GM23338 (cell line): ENCODE data around the gene FSIP1. TPM values are rescaled to one million over a fixed set of nuclear protein-coding genes. Genes with fewer than 3 reads are reported as not detected.

Experiments
- ATAC-seq: fragments of 200-7000 bp; cut with Tn5 transposase; 3 replicates; pipeline ENCODE4 v1.9.1; 2020
- DNase-seq: peaks from one replicate; pipeline ENCODE4 v3.0.0-alpha.2; 2015; ENCODE audit warnings: low spot score
- H2AFZ ChIP-seq: fragments of 200-600 bp; sonication (generic); 2 replicates; pipeline ENCODE4 v1.8.0; 2016; ENCODE audit warnings: antibody characterized with exemption, mild to moderate bottlenecking, moderate library complexity
- H3F3A ChIP-seq: fragments of 200-600 bp; sonication (generic); replicated peaks from 2 replicates; pipeline ENCODE4 v1.8.0; 2017; ENCODE audit warnings: antibody characterized with exemption, mixed run types, low read depth
- H3K27ac ChIP-seq: fragments of 200-600 bp; sonication (generic); 2 replicates; pipeline ENCODE4 v1.6.1; 2016; ENCODE audit warnings: low read depth
- H3K27me3 ChIP-seq: fragments of 200-600 bp; sonication (generic); 2 replicates; pipeline ENCODE4 v1.8.0; 2016; ENCODE audit warnings: mild to moderate bottlenecking, mixed run types, moderate library complexity; ENCODE audit not compliant: insufficient read depth
- H3K36me3 ChIP-seq: fragments of 200-600 bp; sonication (generic); 2 replicates; pipeline ENCODE4 v1.8.0; 2016; ENCODE audit warnings: mild to moderate bottlenecking; ENCODE audit not compliant: insufficient read depth
- H3K4me1 ChIP-seq: fragments of 200-600 bp; sonication (generic); 2 replicates; pipeline ENCODE4 v1.8.0; 2016; ENCODE audit warnings: mild to moderate bottlenecking, moderate library complexity; ENCODE audit not compliant: insufficient read depth
- H3K4me2 ChIP-seq: fragments of 200-600 bp; sonication (generic); 2 replicates; pipeline ENCODE4 v1.7.1; 2017; ENCODE audit warnings: mixed run types
- H3K4me3 ChIP-seq: fragments of 200-600 bp; sonication (generic); 2 replicates; pipeline ENCODE4 v1.6.1; 2016; ENCODE audit warnings: mixed run types
- H3K79me2 ChIP-seq: fragments of 200-600 bp; sonication (generic); replicated peaks from 2 replicates; pipeline ENCODE4 v1.8.0; 2017; ENCODE audit warnings: mild to moderate bottlenecking; ENCODE audit not compliant: insufficient read depth
- H3K9me2 ChIP-seq: fragments of 200-600 bp; sonication (generic); 2 replicates; pipeline ENCODE4 v1.8.0; 2017; ENCODE audit not compliant: insufficient read depth
- H4K20me1 ChIP-seq: fragments of 200-600 bp; sonication (generic); replicated peaks from 2 replicates; pipeline ENCODE4 v1.8.0; 2017; ENCODE audit warnings: mild to moderate bottlenecking; ENCODE audit not compliant: insufficient read depth
- H3K27ac Mint-ChIP-seq: 2 replicates; pipeline ENCODE4 v1.8.0; 2020; ENCODE audit warnings: inconsistent platforms, mild to moderate bottlenecking, moderate library complexity, mixed read lengths
- H3K27me3 Mint-ChIP-seq: 3 replicates; pipeline ENCODE4 v1.8.0; 2022; ENCODE audit warnings: low read depth, mild to moderate bottlenecking, moderate library complexity, mixed read lengths, inconsistent platforms; ENCODE audit not compliant: insufficient read depth, poor library complexity
- H3K36me3 Mint-ChIP-seq: 3 replicates; pipeline ENCODE4 v1.8.0; 2021; ENCODE audit warnings: low read depth, mild to moderate bottlenecking, inconsistent platforms, moderate library complexity, mixed read lengths
- H3K4me1 Mint-ChIP-seq: 3 replicates; pipeline ENCODE4 v1.8.0; 2020; ENCODE audit warnings: mild to moderate bottlenecking, inconsistent platforms, mixed read lengths
- H3K4me3 Mint-ChIP-seq: 3 replicates; pipeline ENCODE4 v1.8.0; 2021; ENCODE audit warnings: moderate library complexity, mild to moderate bottlenecking, inconsistent platforms, mixed read lengths
- H3K9me3 Mint-ChIP-seq: 3 replicates; pipeline ENCODE4 v1.8.0; 2020; ENCODE audit warnings: moderate library complexity, mild to moderate bottlenecking, inconsistent platforms, mixed read lengths
- CREB1 ChIP-seq: fragments of 250-450 bp; sonication (Bioruptor Pico); IDR thresholded peaks from 2 replicates; pipeline ENCODE4 v1.5.0; 2020; ENCODE audit warnings: low read depth, mild to moderate bottlenecking, moderate library complexity
- NANOG ChIP-seq: IDR thresholded peaks from 2 replicates; pipeline ENCODE4 v1.6.1; 2016; ENCODE audit warnings: antibody characterized with exemption, borderline replicate concordance
- POLR2AphosphoS5 ChIP-seq: IDR thresholded peaks from 2 replicates; pipeline ENCODE4 v1.6.1; 2016; ENCODE audit warnings: antibody characterized with exemption, low read depth
- REST ChIP-seq: IDR thresholded peaks from one replicate; pipeline ENCODE4 v1.6.1; 2018; ENCODE audit warnings: antibody characterized with exemption; ENCODE audit not compliant: unreplicated experiment
- STAT1 ChIP-seq: IDR thresholded peaks from one replicate; pipeline ENCODE4 v1.6.1; 2016; ENCODE audit warnings: antibody characterized with exemption; ENCODE audit not compliant: unreplicated experiment
- ZNF114 ChIP-seq: fragments of 250-450 bp; sonication (Bioruptor Pico); IDR thresholded peaks from 2 replicates; pipeline ENCODE4 v1.5.0; 2020; ENCODE audit warnings: mild to moderate bottlenecking, moderate library complexity
- ZNF331 ChIP-seq: fragments of 250-450 bp; sonication (Bioruptor Pico); IDR thresholded peaks from 2 replicates; pipeline ENCODE4 v1.5.0; 2020; ENCODE audit warnings: low read depth, mild to moderate bottlenecking, moderate library complexity
- ZNF462 ChIP-seq: fragments of 250-450 bp; sonication (Bioruptor Pico); IDR thresholded peaks from 2 replicates; pipeline ENCODE4 v1.5.0; 2020; ENCODE audit warnings: mild to moderate bottlenecking, moderate library complexity
- polyA plus RNA-seq: library from polyadenylated mRNA; unstranded; fragments of >200 nt; fragmentation: Nextera tagmentation; extraction: Ambion mirVana; gene quantifications from 2 replicates; pipeline ENCODE4 v1.2.1, GENCODE V29; 2016
- total RNA-seq: library from RNA; depleted of rRNA; stranded (reverse); fragments of >200 nt; shearing (Covaris generic); gene quantifications from 2 replicates; pipeline ENCODE4 v1.2.3, GENCODE V29; 2014

FSIP1 gene
- total and polyA plus RNA-seq, 2 experiments from 2014 or later = 0.92 to 2.1 TPM

GRCh38 chr15:39720621-39721611 lies 61.7 kb downstream of the FSIP1 start:
- no peak for ATAC-seq

More at GRCh38 chr15:39720621-39721611, 61.7 kb downstream of the FSIP1 start:
- Histone ChIP-seq H3K79me2 (no peaks in the 10 kb centered on the region), H3K4me3 (no peak overlapping the region), H3K27me3 (no peaks in the 10 kb centered on the region), H3K4me1 (no peaks in the 10 kb centered on the region), H4K20me1 (no peaks in the 10 kb centered on the region), H3F3A (no peaks in the 10 kb centered on the region), H2AFZ (no peak overlapping the region), H3K4me2 (no peak overlapping the region), H3K27ac (no peak overlapping the region), H3K36me3 (no peaks in the 10 kb centered on the region), H3K9me2 (no peaks in the 10 kb centered on the region)
- H3K4me3 Mint-ChIP-seq = no peak overlapping the region
- no peaks in the 10 kb centered on the region for H3K27me3 Mint-ChIP-seq
- H3K27ac Mint-ChIP-seq = no peak overlapping the region
- no peaks in the 10 kb centered on the region for H3K9me3 Mint-ChIP-seq
- no peak for DNase-seq
- TF ChIP-seq ZNF331 (CRISPR knock-in tag) (no peak), ZNF114 (CRISPR knock-in tag) (no peak), REST (no peak), CREB1 (CRISPR knock-in tag) (no peak), ZNF462 (CRISPR knock-in tag) (no peak), NANOG (no peak), POLR2AphosphoS5 (no peak), STAT1 (no peak)
- H3K4me1 Mint-ChIP-seq = no peaks in the 10 kb centered on the region
- no peaks in the 10 kb centered on the region for H3K36me3 Mint-ChIP-seq
